A549 (cell line): ENCODE results near the gene FAM120B. TPM values are rescaled to one million over a fixed set of nuclear protein-coding genes. Genes with fewer than 3 reads are reported as not detected.

Experiments used
- ATAC-seq, 2 experiments: fragments of 200-7000 bp in 1 of 2; fragments of >200 bp in 1 of 2; cut with Nextera tagmentation in 1 of 2; cut with Tn5 transposase in 1 of 2; 3 replicates each; pipeline versions ENCODE4 v1.8.0 to v1.9.1; 2018 to 2020; ENCODE audit warnings: mild to moderate bottlenecking in 1 of 2, moderate library complexity in 1 of 2
- CTCF ChIA-PET: fragments of 300-600 bp; sonication (Branson Sonifier 250); formaldehyde crosslinking; extraction: SDS; loops from one replicate; lab custom pipeline; 2021; ENCODE audit warnings: antibody characterized with exemption, inconsistent platforms; lab: Yijun Ruan, JAX
- POLR2A ChIA-PET: fragments of 350-600 bp; formaldehyde crosslinking; extraction: SDS; loops from one replicate; lab custom pipeline; 2021; ENCODE audit warnings: antibody characterized with exemption, inconsistent platforms; lab: Yijun Ruan, JAX
- DNase-seq, 2 experiments: peaks; one replicate each; pipeline versions ENCODE4 v3.0.0 to v3.0.0-alpha.2; 2011 to 2016; ENCODE audit warnings: low read depth in 1 of 2, low spot score in 1 of 2
- FAIRE-seq: peaks from 2 replicates; lab custom pipeline; 2011; peaks lifted over from hg19 to GRCh38; lab: Jason Lieb, UNC
- H3K27ac ChIP-seq, 2 experiments: fragments of >200 bp; sonication (Bioruptor Twin); formaldehyde crosslinking; 3 replicates each; pipeline ENCODE4 v1.5.1; 2016 to 2017
- H3K4me1 ChIP-seq: fragments of >200 bp; sonication (Bioruptor Twin); formaldehyde crosslinking; 3 replicates; pipeline ENCODE4 v1.6.1; 2016
- H3K4me2 ChIP-seq: fragments of >200 bp; sonication (Bioruptor Twin); formaldehyde crosslinking; 3 replicates; pipeline ENCODE4 v1.6.1; 2016
- H3K4me3 ChIP-seq: fragments of >200 bp; sonication (Bioruptor Twin); formaldehyde crosslinking; 3 replicates; pipeline ENCODE4 v1.5.1; 2016
- H3K9me3 ChIP-seq: fragments of >200 bp; sonication (Bioruptor Twin); formaldehyde crosslinking; 3 replicates; pipeline ENCODE4 v1.6.1; 2016
- BHLHE40 ChIP-seq: IDR thresholded peaks from 2 replicates; pipeline ENCODE4 v1.6.1; 2012; ENCODE audit warnings: low read depth, low read length, inconsistent platforms
- CBX2 ChIP-seq: fragments of 200-600 bp; sonication (generic); IDR thresholded peaks from 2 replicates; pipeline ENCODE4 v1.6.1; 2016; ENCODE audit warnings: low read depth, mild to moderate bottlenecking, borderline replicate concordance
- CEBPB ChIP-seq, 2 experiments: fragments of >200 bp in 1 of 2; sonication (Bioruptor Twin) in 1 of 2; formaldehyde crosslinking in 1 of 2; IDR thresholded peaks; 2 replicates each; pipeline ENCODE4 v1.6.1; 2012 to 2016
- CHD2 ChIP-seq: fragments of 150-350 bp; IDR thresholded peaks from 2 replicates; pipeline ENCODE4 v1.6.1; 2014; ENCODE audit warnings: low read length; ENCODE audit not compliant: partially characterized antibody
- EHF ChIP-seq: fragments of 250-450 bp; sonication (Bioruptor Pico); IDR thresholded peaks from 2 replicates; pipeline ENCODE4 v1.5.0; 2020; ENCODE audit warnings: mild to moderate bottlenecking
- GATA3 ChIP-seq: IDR thresholded peaks from 2 replicates; pipeline ENCODE4 v1.6.1; 2012; ENCODE audit warnings: borderline replicate concordance
- HDAC2 ChIP-seq: fragments of 200-600 bp; sonication (generic); IDR thresholded peaks from 2 replicates; pipeline ENCODE4 v1.6.1; 2016
- HEYL ChIP-seq: fragments of 250-450 bp; sonication (Bioruptor Pico); IDR thresholded peaks from 2 replicates; pipeline ENCODE4 v1.8.0; 2021; ENCODE audit warnings: mild to moderate bottlenecking, moderate library complexity
- HOXB13 ChIP-seq: fragments of 250-450 bp; sonication (Bioruptor Pico); IDR thresholded peaks from 2 replicates; pipeline ENCODE4 v1.5.0; 2020; ENCODE audit warnings: low read depth, mild to moderate bottlenecking, moderate library complexity
- JUN ChIP-seq, 2 experiments: fragments of >200 bp; sonication (Bioruptor Twin); formaldehyde crosslinking; IDR thresholded peaks; 2 replicates in 1 of 2; 3 replicates in 1 of 2; pipeline ENCODE4 v1.6.1; 2016 to 2017
- JUNB ChIP-seq: fragments of >200 bp; sonication (Bioruptor Twin); formaldehyde crosslinking; IDR thresholded peaks from 2 replicates; pipeline ENCODE4 v1.6.1; 2016
- MYC ChIP-seq: IDR thresholded peaks from 2 replicates; pipeline ENCODE4 v1.6.1; 2012; ENCODE audit warnings: mild to moderate bottlenecking, inconsistent platforms, low read length, improper control_type of control experiment, borderline replicate concordance
- NPAS2 ChIP-seq: fragments of 250-450 bp; sonication (Bioruptor Pico); IDR thresholded peaks from 2 replicates; pipeline ENCODE4 v1.8.0; 2022; ENCODE audit warnings: mild to moderate bottlenecking, moderate library complexity, borderline replicate concordance
- POLR2A ChIP-seq: IDR thresholded peaks from 2 replicates; pipeline ENCODE4 v1.6.1; 2012; ENCODE audit warnings: mild to moderate bottlenecking, low read length
- POLR2AphosphoS2 ChIP-seq: conservative IDR thresholded peaks from 2 replicates; pipeline ENCODE4 v1.6.1; 2012; ENCODE audit warnings: low read length, improper control_type of control experiment, inconsistent platforms
- RAD21 ChIP-seq, 2 experiments: fragments of >200 bp in 1 of 2; sonication (Bioruptor Twin) in 1 of 2; formaldehyde crosslinking in 1 of 2; IDR thresholded peaks in 1 of 2; conservative IDR thresholded peaks in 1 of 2; 2 replicates in 1 of 2; 3 replicates in 1 of 2; pipeline ENCODE4 v1.6.1; 2012 to 2018; ENCODE audit warnings: inconsistent platforms in 1 of 2
- RNF2 ChIP-seq: fragments of 200-600 bp; sonication (generic); IDR thresholded peaks from 2 replicates; pipeline ENCODE4 v1.6.1; 2016; ENCODE audit warnings: low read depth, mild to moderate bottlenecking, antibody characterized with exemption, moderate library complexity, borderline replicate concordance
- SMC3 ChIP-seq: fragments of >200 bp; sonication (Bioruptor Twin); formaldehyde crosslinking; IDR thresholded peaks from 3 replicates; pipeline ENCODE4 v1.6.1; 2018; ENCODE audit warnings: inconsistent platforms
- ZSCAN20 ChIP-seq: fragments of 250-450 bp; sonication (Bioruptor Pico); IDR thresholded peaks from 2 replicates; pipeline ENCODE4 v1.8.0; 2022; ENCODE audit warnings: mild to moderate bottlenecking, moderate library complexity
- WGBS: methylation state at CpG from one replicate; pipeline ENCODE4 v1.1.6; 2017; ENCODE audit errors: missing lambda C conversion rate; 5-methylcytosine and 5-hydroxymethylcytosine counted together
- polyA plus RNA-seq, 4 experiments: library from polyadenylated mRNA; depleted of rRNA in 3 of 4; stranded (reverse); fragments of >200 nt; fragmentation: RNase III in 1 of 4; extraction: RNeasy Plus Mini Kit Qiagen cat#74134 plus additional on column Dnase treatment in 1 of 4; gene quantifications; 2 replicates in 3 of 4; 3 replicates in 1 of 4; pipeline ENCODE4 v1.2.3, GENCODE V29; 2011 to 2017
- TF ChIP-seq, protein P1 (sequence below): fragments of 450-650 bp; IDR thresholded peaks from 2 replicates; pipeline ENCODE4 v1.6.1; 2014; ENCODE audit warnings: antibody characterized with exemption
- TF ChIP-seq, protein P2 (sequence below): IDR thresholded peaks from 2 replicates; pipeline ENCODE4 v1.6.1; 2012; ENCODE audit warnings: low read depth, borderline replicate concordance
- TF ChIP-seq, protein P3 (sequence below): fragments of 250-450 bp; sonication (Bioruptor Pico); IDR thresholded peaks from 2 replicates; pipeline ENCODE4 v1.5.0; 2021; ENCODE audit warnings: mild to moderate bottlenecking, moderate library complexity, borderline replicate concordance
- TF ChIP-seq, protein P4 (sequence below): fragments of >200 bp; sonication (Bioruptor Twin); formaldehyde crosslinking; IDR thresholded peaks from 3 replicates; pipeline ENCODE4 v1.6.1; 2016
- TF ChIP-seq, protein P5 (sequence below): fragments of 200-600 bp; sonication (generic); IDR thresholded peaks from 2 replicates; pipeline ENCODE4 v1.6.1; 2016; ENCODE audit warnings: antibody characterized with exemption, mild to moderate bottlenecking, moderate library complexity
- TF ChIP-seq, protein P6 (sequence below): IDR thresholded peaks from 2 replicates; pipeline ENCODE4 v1.6.1; 2012
- TF ChIP-seq, protein P7 (sequence below): IDR thresholded peaks from 2 replicates; pipeline ENCODE4 v1.6.1; 2012

FAM120B gene
- polyA plus RNA-seq, 2 of the 4 experiments (the other 2 are of a cell fraction): 7.0 to 7.7 TPM

DNA sequence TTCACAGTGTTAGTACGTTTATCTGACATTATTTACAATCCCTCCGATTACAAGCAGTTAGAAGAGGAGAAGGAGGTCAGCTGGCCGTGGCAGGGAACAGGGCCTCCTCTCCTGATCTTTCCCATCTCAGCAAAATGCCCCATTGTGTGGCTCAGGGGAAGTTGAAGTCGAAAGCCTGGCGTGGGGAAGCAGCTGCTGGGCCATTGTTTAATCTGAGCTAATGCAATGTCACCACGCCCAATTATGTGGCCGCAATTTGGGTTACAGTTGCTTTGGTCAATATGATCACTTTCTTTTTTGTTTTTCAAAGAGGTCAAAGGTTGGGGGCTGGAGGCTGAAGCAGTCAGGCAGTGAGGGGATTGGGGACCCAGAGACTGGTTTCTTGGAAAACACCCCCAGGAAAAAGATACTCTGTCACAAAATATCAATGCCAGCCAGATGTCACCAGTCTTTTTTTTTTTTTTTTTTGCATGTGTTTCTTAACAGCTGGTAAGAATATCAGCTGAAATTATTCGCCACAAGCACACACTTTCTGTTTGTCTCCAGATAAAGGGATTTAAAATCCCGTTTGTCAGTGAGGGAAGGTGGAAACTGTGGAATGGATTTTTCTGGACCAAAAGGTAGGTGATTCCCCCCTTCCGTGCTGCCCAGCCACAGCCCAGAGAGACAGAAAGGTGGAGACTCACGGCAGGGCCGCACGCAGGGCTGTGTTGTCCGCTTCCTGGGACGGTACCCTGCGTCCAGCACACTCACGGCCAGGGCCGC lies 40.3 kb upstream of the FAM120B start:
- TF ChIP-seq GATA3 (no peak), HEYL (CRISPR knock-in tag) (no peak), HOXB13 (CRISPR knock-in tag) (no peak), HDAC2 (no peak), SMC3 (no peak), ZSCAN20 (CRISPR knock-in tag) (no peak), JUN (IDR thresholded peaks at IDR 0.05) (no peak), POLR2A (no peak), CHD2 (no peak), CEBPB (IDR thresholded peaks at IDR 0.05) (no peak), EHF (CRISPR knock-in tag) (no peak), MYC (no peak)
- TF ChIP-seq, protein P1, sequence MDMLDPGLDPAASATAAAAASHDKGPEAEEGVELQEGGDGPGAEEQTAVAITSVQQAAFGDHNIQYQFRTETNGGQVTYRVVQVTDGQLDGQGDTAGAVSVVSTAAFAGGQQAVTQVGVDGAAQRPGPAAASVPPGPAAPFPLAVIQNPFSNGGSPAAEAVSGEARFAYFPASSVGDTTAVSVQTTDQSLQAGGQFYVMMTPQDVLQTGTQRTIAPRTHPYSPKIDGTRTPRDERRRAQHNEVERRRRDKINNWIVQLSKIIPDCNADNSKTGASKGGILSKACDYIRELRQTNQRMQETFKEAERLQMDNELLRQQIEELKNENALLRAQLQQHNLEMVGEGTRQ: no peak
- TF ChIP-seq, protein P2, sequence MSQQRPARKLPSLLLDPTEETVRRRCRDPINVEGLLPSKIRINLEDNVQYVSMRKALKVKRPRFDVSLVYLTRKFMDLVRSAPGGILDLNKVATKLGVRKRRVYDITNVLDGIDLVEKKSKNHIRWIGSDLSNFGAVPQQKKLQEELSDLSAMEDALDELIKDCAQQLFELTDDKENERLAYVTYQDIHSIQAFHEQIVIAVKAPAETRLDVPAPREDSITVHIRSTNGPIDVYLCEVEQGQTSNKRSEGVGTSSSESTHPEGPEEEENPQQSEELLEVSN: no peak
- TF ChIP-seq, protein P3, sequence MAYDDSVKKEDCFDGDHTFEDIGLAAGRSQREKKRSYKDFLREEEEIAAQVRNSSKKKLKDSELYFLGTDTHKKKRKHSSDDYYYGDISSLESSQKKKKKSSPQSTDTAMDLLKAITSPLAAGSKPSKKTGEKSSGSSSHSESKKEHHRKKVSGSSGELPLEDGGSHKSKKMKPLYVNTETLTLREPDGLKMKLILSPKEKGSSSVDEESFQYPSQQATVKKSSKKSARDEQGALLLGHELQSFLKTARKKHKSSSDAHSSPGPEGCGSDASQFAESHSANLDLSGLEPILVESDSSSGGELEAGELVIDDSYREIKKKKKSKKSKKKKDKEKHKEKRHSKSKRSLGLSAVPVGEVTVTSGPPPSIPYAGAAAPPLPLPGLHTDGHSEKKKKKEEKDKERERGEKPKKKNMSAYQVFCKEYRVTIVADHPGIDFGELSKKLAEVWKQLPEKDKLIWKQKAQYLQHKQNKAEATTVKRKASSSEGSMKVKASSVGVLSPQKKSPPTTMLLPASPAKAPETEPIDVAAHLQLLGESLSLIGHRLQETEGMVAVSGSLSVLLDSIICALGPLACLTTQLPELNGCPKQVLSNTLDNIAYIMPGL (CRISPR knock-in tag): no peak
- TF ChIP-seq, protein P4, sequence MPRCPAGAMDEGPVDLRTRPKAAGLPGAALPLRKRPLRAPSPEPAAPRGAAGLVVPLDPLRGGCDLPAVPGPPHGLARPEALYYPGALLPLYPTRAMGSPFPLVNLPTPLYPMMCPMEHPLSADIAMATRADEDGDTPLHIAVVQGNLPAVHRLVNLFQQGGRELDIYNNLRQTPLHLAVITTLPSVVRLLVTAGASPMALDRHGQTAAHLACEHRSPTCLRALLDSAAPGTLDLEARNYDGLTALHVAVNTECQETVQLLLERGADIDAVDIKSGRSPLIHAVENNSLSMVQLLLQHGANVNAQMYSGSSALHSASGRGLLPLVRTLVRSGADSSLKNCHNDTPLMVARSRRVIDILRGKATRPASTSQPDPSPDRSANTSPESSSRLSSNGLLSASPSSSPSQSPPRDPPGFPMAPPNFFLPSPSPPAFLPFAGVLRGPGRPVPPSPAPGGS: no peak
- TF ChIP-seq, all 56 proteins: peak for 0
- POLR2A ChIA-PET: no interaction called here
- 59% methylated on average over 14 of the region's 18 CpGs for WGBS
- FAIRE-seq (no peak), DNase-seq (no peak), ATAC-seq (no peak)
- H3K27ac ChIP-seq: no peak overlapping the region
- CTCF ChIA-PET: no interaction called here
- H3K4me1 ChIP-seq: no peaks in the 10 kb centered on the region
- H3K4me2 ChIP-seq: no peak overlapping the region
- H3K4me3 ChIP-seq: no peak overlapping the region
- no peaks in the 10 kb centered on the region for H3K9me3 ChIP-seq

DNA sequence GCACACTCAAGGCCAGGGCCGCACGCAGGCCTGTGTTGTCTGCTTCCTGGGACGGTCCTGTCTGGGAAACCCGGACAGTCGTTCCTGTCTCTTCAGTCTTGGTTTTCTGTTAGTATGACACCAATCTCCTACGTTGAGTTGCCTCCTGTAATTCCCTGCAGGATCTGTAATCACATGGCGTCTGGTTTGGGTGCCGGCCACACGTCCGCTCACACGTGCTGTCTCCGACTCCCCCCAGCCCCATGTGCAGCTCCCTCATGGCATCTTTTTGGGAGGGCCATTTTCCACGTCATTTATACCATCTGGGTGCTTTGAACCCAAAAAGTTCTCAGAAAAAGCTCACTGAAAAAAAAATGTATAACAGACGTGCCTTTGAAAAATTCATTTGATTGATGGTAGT lies 38.9 kb upstream of the FAM120B start:
- H3K4me2 ChIP-seq: no peak overlapping the region
- no peak for ATAC-seq
- TF ChIP-seq BHLHE40 (no peak), JUNB (no peak), RAD21 (conservative IDR thresholded peaks at IDR 0.05 in 1 of 2, IDR thresholded peaks at IDR 0.05 in 1 of 2) (no peak), CBX2 (no peak), MYC (no peak), CEBPB (IDR thresholded peaks at IDR 0.05) (no peak), RNF2 (no peak), GATA3 (no peak), POLR2AphosphoS2 (no peak), NPAS2 (no peak)
- TF ChIP-seq, protein P5, sequence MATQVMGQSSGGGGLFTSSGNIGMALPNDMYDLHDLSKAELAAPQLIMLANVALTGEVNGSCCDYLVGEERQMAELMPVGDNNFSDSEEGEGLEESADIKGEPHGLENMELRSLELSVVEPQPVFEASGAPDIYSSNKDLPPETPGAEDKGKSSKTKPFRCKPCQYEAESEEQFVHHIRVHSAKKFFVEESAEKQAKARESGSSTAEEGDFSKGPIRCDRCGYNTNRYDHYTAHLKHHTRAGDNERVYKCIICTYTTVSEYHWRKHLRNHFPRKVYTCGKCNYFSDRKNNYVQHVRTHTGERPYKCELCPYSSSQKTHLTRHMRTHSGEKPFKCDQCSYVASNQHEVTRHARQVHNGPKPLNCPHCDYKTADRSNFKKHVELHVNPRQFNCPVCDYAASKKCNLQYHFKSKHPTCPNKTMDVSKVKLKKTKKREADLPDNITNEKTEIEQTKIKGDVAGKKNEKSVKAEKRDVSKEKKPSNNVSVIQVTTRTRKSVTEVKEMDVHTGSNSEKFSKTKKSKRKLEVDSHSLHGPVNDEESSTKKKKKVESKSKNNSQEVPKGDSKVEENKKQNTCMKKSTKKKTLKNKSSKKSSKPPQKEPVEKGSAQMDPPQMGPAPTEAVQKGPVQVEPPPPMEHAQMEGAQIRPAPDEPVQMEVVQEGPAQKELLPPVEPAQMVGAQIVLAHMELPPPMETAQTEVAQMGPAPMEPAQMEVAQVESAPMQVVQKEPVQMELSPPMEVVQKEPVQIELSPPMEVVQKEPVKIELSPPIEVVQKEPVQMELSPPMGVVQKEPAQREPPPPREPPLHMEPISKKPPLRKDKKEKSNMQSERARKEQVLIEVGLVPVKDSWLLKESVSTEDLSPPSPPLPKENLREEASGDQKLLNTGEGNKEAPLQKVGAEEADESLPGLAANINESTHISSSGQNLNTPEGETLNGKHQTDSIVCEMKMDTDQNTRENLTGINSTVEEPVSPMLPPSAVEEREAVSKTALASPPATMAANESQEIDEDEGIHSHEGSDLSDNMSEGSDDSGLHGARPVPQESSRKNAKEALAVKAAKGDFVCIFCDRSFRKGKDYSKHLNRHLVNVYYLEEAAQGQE: no peak
- TF ChIP-seq, protein P6, sequence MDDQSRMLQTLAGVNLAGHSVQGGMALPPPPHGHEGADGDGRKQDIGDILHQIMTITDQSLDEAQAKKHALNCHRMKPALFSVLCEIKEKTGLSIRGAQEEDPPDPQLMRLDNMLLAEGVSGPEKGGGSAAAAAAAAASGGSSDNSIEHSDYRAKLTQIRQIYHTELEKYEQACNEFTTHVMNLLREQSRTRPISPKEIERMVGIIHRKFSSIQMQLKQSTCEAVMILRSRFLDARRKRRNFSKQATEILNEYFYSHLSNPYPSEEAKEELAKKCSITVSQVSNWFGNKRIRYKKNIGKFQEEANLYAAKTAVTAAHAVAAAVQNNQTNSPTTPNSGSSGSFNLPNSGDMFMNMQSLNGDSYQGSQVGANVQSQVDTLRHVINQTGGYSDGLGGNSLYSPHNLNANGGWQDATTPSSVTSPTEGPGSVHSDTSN: no peak
- TF ChIP-seq, protein P7, sequence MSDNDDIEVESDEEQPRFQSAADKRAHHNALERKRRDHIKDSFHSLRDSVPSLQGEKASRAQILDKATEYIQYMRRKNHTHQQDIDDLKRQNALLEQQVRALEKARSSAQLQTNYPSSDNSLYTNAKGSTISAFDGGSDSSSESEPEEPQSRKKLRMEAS: no peak
- TF ChIP-seq, all 56 proteins: peak for 0
- WGBS: 56% methylated on average over 14 of the region's 14 CpGs
- no peak overlapping the region for H3K4me3 ChIP-seq
- ChIA-PET POLR2A (no interaction called here), CTCF (interaction anchor here (1.0 kb wide), 1 partner anchor 437 kb away, joined by 3 read pairs; no protein-coding TSS in a partner anchor)
- no peak for DNase-seq
- H3K4me1 ChIP-seq: no peaks in the 10 kb centered on the region
- FAIRE-seq: no peak
- no peaks in the 10 kb centered on the region for H3K9me3 ChIP-seq
- no peak overlapping the region for H3K27ac ChIP-seq
